ENCODE results near the gene KIZ. TPM values are rescaled to one million over a fixed set of nuclear protein-coding genes. Genes with fewer than 3 reads are reported as not detected.
A peak's percentile ranks its signal among the peaks of the same experiment; 100 is the strongest.

KIZ gene
- total RNA-seq, 4 donors from 2014 or later = 31.3 to 79.4 (median 50.8) TPM

GRCh38 chr20:21106171-21107017 is 19.5 kb upstream of the KIZ start, which contains the start of gene LINC00237:
Gene LINC00237 (minus strand): TSS chr20:21106358.
- Histone ChIP-seq H3K4me1 (peaks cover 0 to 30% (median 5%) of the 10 kb centered on the region in 4 donors), H3K4me3 (peak within 1 kb of the TSS in 2 of 4 donors; percentile 10 to 12), H3K27me3 (peaks cover 0 to 51% of the 10 kb centered on the region in 2 donors), H3K9me3 (no peaks in the 10 kb centered on the region), H3K27ac (no peak within 1 kb of the TSS), H3K36me3 (no peaks in the 10 kb centered on the region)
- no peak for TF ChIP-seq POLR2A (IDR thresholded peaks at IDR 0.05)
- no peak for TF ChIP-seq CTCF (IDR thresholded peaks at IDR 0.05)
- no peak for DNase-seq

GRCh38 chr20:21109144-21109543 is 16.7 kb upstream of the KIZ start:
- DNase-seq = no peak
- H3K4me3 ChIP-seq = no peak overlapping the region
- TF ChIP-seq CTCF (IDR thresholded peaks at IDR 0.05) (no peak), POLR2A (IDR thresholded peaks at IDR 0.05) (no peak)
- H3K4me1 ChIP-seq = peaks cover 0 to 11% (median 0%) of the 10 kb centered on the region in 4 donors
- no peaks in the 10 kb centered on the region for H3K36me3 ChIP-seq
- no peak overlapping the region for H3K27ac ChIP-seq
- no peaks in the 10 kb centered on the region for H3K9me3 ChIP-seq
- H3K27me3 ChIP-seq = peaks cover 0 to 23% of the 10 kb centered on the region in 2 donors

DNA sequence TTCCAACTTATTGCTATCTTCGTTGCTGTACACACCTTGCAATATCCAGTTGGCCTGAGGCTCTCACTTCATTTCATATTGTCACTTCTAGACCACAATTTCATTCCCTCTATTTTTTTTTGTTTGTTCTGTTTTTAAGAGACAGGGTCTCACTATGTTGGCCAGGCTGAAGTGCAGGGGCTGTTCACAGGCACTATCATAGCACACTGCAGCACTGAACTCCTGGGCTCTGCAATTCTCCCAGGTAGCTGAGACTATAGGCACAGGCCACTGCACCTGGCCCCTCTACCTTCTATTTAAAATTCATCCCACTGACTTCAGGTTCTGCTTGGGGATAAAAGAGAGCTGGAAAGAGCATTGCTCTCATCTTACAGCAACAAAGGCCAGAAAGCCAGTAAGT is 15.1 kb upstream of the KIZ start:
- H3K4me3 ChIP-seq = no peak overlapping the region
- H3K27me3 ChIP-seq = peaks cover 0 to 7% of the 10 kb centered on the region in 2 donors
- H3K27ac ChIP-seq = no peak overlapping the region
- no peak for DNase-seq
- no peaks in the 10 kb centered on the region for H3K9me3 ChIP-seq
- H3K36me3 ChIP-seq = no peaks in the 10 kb centered on the region
- TF ChIP-seq CTCF (IDR thresholded peaks at IDR 0.05) (no peak), POLR2A (IDR thresholded peaks at IDR 0.05) (no peak)
- peaks cover 0 to 5% (median 0%) of the 10 kb centered on the region in 4 donors for H3K4me1 ChIP-seq

DNA sequence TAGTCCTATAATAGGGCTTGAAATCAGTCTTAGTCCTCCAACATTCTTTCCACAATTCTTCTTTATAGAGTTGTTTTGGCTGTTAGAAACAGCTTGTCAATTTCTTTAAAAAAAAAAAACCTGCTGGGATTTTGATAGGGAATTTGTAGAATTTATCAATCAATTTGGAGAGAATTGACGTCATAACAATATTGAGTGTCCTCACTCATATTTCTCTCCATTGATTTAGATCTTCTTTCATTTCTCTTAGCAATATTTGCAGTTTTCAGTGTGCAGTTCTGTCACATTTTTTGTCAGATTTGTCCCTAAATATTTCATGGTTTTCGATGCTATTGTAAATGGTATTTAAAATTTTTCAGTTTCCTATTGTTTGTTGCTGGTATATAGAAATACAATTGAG is 14.5 kb upstream of the KIZ start:
- Histone ChIP-seq H3K9me3 (no peaks in the 10 kb centered on the region), H3K4me1 (no peaks in the 10 kb centered on the region), H3K4me3 (no peak overlapping the region), H3K27ac (no peak overlapping the region), H3K27me3 (peaks cover 0 to under 1% of the 10 kb centered on the region in 2 donors), H3K36me3 (no peaks in the 10 kb centered on the region)
- DNase-seq = no peak
- TF ChIP-seq POLR2A (IDR thresholded peaks at IDR 0.05) = no peak
- TF ChIP-seq CTCF (IDR thresholded peaks at IDR 0.05) = no peak

- Histone ChIP-seq H3K27ac (no peak overlapping the region), H3K4me3 (no peak overlapping the region), H3K9me3 (no peaks in the 10 kb centered on the region), H3K4me1 (no peaks in the 10 kb centered on the region), H3K36me3 (no peaks in the 10 kb centered on the region), H3K27me3 (no peaks in the 10 kb centered on the region)
- DNase-seq = no peak
- no peak for TF ChIP-seq POLR2A (IDR thresholded peaks at IDR 0.05)
- TF ChIP-seq CTCF (IDR thresholded peaks at IDR 0.05) = no peak
Measured at GRCh38 chr20:21113697-21114096, 12.2 kb upstream of the KIZ start.
